ENCODE data around the gene FCHSD2. TPM values are rescaled to one million over a fixed set of nuclear protein-coding genes. Genes with fewer than 3 reads are reported as not detected.
A peak's percentile ranks its signal among the peaks of the same experiment; 100 is the strongest.
"Not testable (repeated sequence)": the region's sequence is repeated elsewhere in the genome, so short reads cannot be mapped to it uniquely, and the experiment has no call there.

Gene FCHSD2
- total RNA-seq, 2 donors from 2014 or later, result 14.0 to 17.6 TPM

- H3K36me3 ChIP-seq (ENCODE audit: control insufficient read depth, insufficient read depth, low read length), result no peaks in the 10 kb centered on the region
- Mint-ChIP-seq H3K36me3 (ENCODE audit: low read depth) (no peaks in the 10 kb centered on the region), H3K27me3 (ENCODE audit: insufficient read depth) (no peaks in the 10 kb centered on the region), H3K9me3 (no peaks in the 10 kb centered on the region), H3K27ac (no peak overlapping the region), H3K4me1 (peaks cover 10% of the 10 kb centered on the region), H3K4me3 (peak overlapping the region; percentile 93)
- no peak overlapping the region for H3K9ac ChIP-seq (ENCODE audit: extremely low read depth, low read length, poor library complexity, severe bottlenecking)
- H3K4me3 ChIP-seq (ENCODE audit: low read length), result peak overlapping the region; percentile 93
- no peaks in the 10 kb centered on the region for H3K27me3 ChIP-seq (ENCODE audit: control insufficient read depth, insufficient read depth, low read length, poor library complexity, severe bottlenecking)
- no peak for DNase-seq
- H3K27ac ChIP-seq (ENCODE audit: low read depth, low read length), result no peak overlapping the region
- TF ChIP-seq, protein P1, sequence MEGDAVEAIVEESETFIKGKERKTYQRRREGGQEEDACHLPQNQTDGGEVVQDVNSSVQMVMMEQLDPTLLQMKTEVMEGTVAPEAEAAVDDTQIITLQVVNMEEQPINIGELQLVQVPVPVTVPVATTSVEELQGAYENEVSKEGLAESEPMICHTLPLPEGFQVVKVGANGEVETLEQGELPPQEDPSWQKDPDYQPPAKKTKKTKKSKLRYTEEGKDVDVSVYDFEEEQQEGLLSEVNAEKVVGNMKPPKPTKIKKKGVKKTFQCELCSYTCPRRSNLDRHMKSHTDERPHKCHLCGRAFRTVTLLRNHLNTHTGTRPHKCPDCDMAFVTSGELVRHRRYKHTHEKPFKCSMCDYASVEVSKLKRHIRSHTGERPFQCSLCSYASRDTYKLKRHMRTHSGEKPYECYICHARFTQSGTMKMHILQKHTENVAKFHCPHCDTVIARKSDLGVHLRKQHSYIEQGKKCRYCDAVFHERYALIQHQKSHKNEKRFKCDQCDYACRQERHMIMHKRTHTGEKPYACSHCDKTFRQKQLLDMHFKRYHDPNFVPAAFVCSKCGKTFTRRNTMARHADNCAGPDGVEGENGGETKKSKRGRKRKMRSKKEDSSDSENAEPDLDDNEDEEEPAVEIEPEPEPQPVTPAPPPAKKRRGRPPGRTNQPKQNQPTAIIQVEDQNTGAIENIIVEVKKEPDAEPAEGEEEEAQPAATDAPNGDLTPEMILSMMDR (conservative IDR thresholded peaks at IDR 0.05), result no peak
- peaks cover 2% of the 10 kb centered on the region for H3K4me1 ChIP-seq (ENCODE audit: control insufficient read depth, insufficient read depth, low read length)
- H3K9me3 ChIP-seq (ENCODE audit: control insufficient read depth, low read length), result no peaks in the 10 kb centered on the region
- 93 to 94% methylated on average over 2 of the region's 2 CpGs for WGBS, 2 experiments (ENCODE audit: insufficient coverage in 1 of 2, insufficient read length in 1 of 2)
Measured at GRCh38 chr11:72793076-72793424, 349.1 kb downstream of the FCHSD2 start.

DNA sequence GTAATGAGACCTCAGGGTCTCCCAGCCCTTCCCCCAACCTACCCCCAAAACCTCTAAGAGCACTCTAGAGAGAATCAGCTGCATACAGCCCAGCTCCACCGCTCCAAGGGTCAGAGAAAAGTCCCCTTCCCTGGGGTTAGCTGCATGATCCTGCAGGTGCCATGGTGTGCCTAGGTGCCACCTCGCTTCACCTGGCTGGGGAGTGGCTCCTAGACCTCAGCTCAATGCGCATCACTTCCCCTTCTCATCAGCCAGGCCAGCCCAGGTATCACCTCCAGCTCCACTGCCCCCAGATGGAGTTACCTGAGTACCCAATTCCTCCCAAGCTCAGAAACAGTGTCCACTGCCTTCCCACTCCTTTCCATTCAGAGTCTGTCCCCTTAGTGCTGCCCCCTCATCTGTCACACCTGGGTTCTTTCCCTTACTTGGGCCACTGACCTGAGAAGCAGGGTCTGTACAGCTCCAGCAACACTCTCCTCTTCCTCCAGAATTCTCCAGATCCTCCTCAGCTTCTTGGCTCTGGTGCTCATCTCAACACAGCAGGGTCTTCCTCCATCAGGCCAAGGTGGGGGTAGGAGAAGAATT lies 349.6 kb downstream of the FCHSD2 start:
- TF ChIP-seq, protein P1 (conservative IDR thresholded peaks at IDR 0.05), result no peak
- Mint-ChIP-seq H3K9me3 (no peaks in the 10 kb centered on the region), H3K4me1 (peaks cover 9% of the 10 kb centered on the region), H3K27ac (peak overlapping the region; percentile 49), H3K36me3 (ENCODE audit: low read depth) (no peaks in the 10 kb centered on the region), H3K4me3 (no peak overlapping the region), H3K27me3 (ENCODE audit: insufficient read depth) (no peaks in the 10 kb centered on the region)
- Histone ChIP-seq H3K9ac (ENCODE audit: extremely low read depth, low read length, poor library complexity, severe bottlenecking) (no peak overlapping the region), H3K4me1 (ENCODE audit: control insufficient read depth, insufficient read depth, low read length) (no peaks in the 10 kb centered on the region), H3K36me3 (ENCODE audit: control insufficient read depth, insufficient read depth, low read length) (no peaks in the 10 kb centered on the region), H3K9me3 (ENCODE audit: control insufficient read depth, low read length) (no peaks in the 10 kb centered on the region), H3K27ac (ENCODE audit: low read depth, low read length) (no peak overlapping the region), H3K4me3 (ENCODE audit: low read length) (no peak overlapping the region), H3K27me3 (ENCODE audit: control insufficient read depth, insufficient read depth, low read length, poor library complexity, severe bottlenecking) (no peaks in the 10 kb centered on the region)
- 94 to 100% methylated on average over 2 to 3 of the region's 3 CpGs for WGBS, 2 experiments (ENCODE audit: insufficient coverage in 1 of 2, insufficient read length in 1 of 2)
- no peak for DNase-seq

DNA sequence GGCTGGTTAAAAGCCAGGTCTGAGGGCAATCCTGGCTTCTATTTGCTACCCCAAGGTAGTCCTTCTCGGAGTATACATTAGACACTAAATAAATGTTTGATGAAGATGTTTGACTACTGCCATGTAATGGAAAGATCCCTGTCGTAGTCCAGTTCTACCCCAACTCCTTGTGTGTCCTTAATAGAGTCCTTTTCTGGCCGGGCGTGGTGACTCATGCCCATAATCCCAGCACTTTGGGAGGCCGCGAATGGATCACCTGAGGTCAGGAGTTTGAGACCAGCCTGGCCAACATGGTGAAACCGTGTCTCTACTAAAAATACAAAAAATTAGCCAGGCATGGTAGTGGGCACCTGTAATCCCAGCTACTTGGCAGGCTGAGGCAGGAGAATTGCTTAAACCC lies 350.9 kb downstream of the FCHSD2 start:
- not testable (repeated sequence) for H3K9me3 ChIP-seq (ENCODE audit: control insufficient read depth, low read length); H3K4me3 Mint-ChIP-seq; H3K9ac ChIP-seq (ENCODE audit: extremely low read depth, low read length, poor library complexity, severe bottlenecking); H3K27ac ChIP-seq (ENCODE audit: low read depth, low read length); H3K36me3 Mint-ChIP-seq (ENCODE audit: low read depth); H3K4me1 ChIP-seq (ENCODE audit: control insufficient read depth, insufficient read depth, low read length); H3K27me3 ChIP-seq (ENCODE audit: control insufficient read depth, insufficient read depth, low read length, poor library complexity, severe bottlenecking); H3K9me3 Mint-ChIP-seq; H3K27me3 Mint-ChIP-seq (ENCODE audit: insufficient read depth); H3K36me3 ChIP-seq (ENCODE audit: control insufficient read depth, insufficient read depth, low read length); DNase-seq; H3K4me3 ChIP-seq (ENCODE audit: low read length); H3K27ac Mint-ChIP-seq
- WGBS, 2 experiments (ENCODE audit: insufficient coverage in 1 of 2, insufficient read length in 1 of 2), result 89 to 93% methylated on average over 5 to 7 of the region's 7 CpGs
- peaks cover 22% of the 10 kb centered on the region for H3K4me1 Mint-ChIP-seq
